Fibroblast of lung (primary cell): ENCODE measurements around the gene RNF34.

Experiments
- EZH2 ChIP-seq: IDR thresholded peaks from 2 replicates; pipeline ENCODE4 v1.5.1; 2012; ENCODE audit warnings: low read length, control low read depth, mild to moderate bottlenecking; ENCODE audit errors: missing control alignments
- TF ChIP-seq, protein P1 (sequence below), 2 donors: IDR thresholded peaks in 1 of 2; conservative IDR thresholded peaks in 1 of 2; 1 replicate in 1 of 2; 2 replicates in 1 of 2; pipeline ENCODE4 v1.5.1; 2011 to 2012; ENCODE audit warnings: low read length in 2 of 2, control low read depth in 1 of 2, inconsistent platforms in 1 of 2, low read depth in 1 of 2, mild to moderate bottlenecking in 1 of 2

DNA sequence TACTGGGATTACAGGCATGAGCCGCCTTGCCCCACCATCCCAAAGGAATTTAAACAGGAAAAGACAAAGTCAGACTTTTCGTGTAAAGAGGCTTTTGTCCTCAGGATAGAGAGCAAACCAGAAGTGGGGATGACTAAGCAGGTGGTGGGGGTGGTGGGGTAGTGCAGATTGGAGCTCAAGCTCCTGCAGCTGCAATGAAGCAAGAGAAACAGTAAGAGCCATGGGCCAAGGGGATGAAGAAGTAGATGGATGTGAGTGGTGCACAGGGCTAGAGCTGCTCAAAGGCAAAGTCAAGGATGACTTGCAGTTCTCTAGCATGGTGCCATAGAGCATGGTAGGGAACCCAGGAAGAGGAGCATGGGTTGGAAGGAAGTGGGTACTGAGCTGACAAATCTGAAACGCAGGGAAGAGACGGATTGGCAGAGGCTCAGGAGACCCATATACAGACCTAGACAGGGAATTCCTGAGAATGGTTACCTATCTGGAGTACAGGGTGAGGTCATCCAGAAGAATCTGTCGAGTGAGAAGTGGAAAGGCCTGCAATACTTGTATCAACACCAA lies 11.4 kb upstream of the RNF34 start:
- TF ChIP-seq EZH2 = no peak
- TF ChIP-seq, protein P1, sequence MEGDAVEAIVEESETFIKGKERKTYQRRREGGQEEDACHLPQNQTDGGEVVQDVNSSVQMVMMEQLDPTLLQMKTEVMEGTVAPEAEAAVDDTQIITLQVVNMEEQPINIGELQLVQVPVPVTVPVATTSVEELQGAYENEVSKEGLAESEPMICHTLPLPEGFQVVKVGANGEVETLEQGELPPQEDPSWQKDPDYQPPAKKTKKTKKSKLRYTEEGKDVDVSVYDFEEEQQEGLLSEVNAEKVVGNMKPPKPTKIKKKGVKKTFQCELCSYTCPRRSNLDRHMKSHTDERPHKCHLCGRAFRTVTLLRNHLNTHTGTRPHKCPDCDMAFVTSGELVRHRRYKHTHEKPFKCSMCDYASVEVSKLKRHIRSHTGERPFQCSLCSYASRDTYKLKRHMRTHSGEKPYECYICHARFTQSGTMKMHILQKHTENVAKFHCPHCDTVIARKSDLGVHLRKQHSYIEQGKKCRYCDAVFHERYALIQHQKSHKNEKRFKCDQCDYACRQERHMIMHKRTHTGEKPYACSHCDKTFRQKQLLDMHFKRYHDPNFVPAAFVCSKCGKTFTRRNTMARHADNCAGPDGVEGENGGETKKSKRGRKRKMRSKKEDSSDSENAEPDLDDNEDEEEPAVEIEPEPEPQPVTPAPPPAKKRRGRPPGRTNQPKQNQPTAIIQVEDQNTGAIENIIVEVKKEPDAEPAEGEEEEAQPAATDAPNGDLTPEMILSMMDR (conservative IDR thresholded peaks at IDR 0.05 in 1 of 2, IDR thresholded peaks at IDR 0.05 in 1 of 2; ENCODE audit: low read depth in 1 of 2, low read length in 2 of 2) = no peak
